ENCODE data around the gene EML1.

Gene EML1

GRCh38 chr14:99909513-99910064 lies 116.4 kb downstream of the EML1 start:
- no peak for DNase-seq

DNA sequence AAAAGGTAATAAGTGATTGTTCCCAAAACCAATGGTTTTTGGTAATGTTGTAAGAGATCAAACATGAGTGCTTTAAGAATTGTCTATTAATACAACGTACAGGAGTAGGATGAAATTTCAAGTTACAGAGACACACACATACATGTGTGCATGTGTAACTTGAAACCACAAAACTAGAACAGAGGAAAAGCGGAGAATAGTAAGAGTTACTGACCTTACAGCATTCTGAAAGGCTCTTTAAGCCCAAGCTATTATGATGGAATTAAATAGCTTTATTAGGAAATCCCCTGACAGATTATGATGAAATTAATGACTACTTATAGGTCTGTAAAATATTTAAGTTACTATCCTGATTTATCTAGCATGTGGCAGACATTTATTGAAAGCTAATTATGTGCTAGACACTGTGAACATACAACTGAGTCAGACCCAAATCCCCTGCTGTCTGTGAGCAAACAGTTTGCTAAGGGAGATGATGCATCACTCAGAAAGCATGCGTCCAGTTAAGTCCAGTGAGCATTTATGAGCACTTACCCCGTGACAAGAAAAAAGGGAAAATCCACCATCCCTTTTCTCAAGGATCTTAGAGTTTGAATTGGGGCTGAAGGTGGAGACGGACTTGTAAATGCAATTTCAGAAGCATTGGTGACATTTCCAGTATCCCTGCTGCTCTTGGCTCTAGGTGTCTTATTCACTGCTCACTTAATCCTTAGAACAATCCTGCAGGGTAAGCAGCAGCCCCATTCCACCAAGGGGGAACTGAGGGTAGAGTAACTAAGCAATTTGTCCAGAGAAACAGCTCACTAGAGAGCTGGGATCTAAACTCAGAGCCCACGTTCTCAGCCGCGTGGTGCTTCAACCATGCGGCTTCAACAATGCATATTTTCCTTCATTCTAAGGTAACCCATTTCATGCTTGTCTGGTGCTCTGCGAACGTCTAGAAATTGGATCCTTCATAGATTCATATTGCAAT lies 117.4 kb downstream of the EML1 start:
- no peak for DNase-seq

- DNase-seq = no peak
Measured at GRCh38 chr14:99915305-99916090, 122.3 kb downstream of the EML1 start.

- DNase-seq = no peak
Measured at GRCh38 chr14:99916091-99916383, 122.8 kb downstream of the EML1 start.

- no peak for DNase-seq
Measured at GRCh38 chr14:99918781-99919180, 125.6 kb downstream of the EML1 start.

DNA sequence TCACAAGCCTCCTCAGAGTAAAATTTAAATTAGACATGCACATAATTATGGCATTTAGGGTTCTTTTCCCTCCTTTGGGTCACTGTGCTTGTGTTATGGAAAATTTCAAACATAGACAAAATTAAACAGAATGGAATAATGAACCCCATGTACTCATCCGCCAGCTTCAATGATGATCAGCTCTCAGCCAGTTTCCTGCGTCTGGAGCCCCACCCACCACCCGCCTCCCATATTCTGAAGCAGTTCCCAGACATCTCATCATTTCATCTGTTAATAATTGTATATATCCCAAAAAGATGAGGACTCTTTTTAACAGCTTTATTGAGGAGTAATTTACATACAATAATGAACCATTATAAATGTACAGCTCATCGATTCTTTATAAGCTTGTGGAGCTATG lies 128.2 kb downstream of the EML1 start:
- DNase-seq = no peak

- DNase-seq = no peak
Measured at GRCh38 chr14:99924379-99924778, 131.2 kb downstream of the EML1 start.

DNA sequence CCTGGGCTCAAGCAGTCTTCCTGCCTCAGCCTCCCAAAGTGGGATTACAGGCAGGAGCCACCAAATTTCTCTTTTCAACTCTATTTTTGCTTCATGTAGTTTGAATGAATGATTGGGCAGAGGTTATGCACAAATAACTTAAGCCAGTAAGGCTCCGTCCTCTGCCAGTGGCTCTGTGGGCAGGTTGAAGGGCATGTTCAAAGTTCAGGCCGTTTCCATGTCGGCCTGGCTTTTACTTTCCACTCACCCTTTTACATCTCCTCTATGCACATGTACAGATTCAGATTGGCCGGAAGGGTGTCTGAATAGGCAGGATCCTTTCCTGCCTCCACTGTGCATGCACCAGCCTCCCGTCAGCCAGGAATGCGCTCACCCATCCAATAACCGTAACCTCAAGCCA lies 132.3 kb downstream of the EML1 start:
- no peak for DNase-seq

DNA sequence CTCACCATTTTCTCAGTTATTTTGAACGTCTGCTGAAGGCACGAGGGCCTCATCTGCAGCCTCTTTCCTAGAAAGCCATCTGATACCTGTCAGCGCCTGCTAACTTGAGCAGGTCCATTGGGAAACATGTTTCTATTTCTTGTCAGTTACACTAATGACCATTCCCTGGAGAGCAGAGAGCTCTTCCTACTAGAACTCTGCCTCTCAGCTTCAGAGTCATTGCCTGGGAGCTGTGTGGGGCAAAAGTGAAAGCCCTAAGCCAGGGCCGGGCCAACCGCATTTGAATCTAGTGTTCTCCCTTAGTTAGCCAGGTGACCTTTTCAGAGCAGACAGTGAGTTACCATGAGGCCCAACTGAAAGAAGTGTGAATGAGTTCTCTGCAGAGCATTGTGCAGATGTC lies 135.8 kb downstream of the EML1 start:
- no peak for DNase-seq

DNA sequence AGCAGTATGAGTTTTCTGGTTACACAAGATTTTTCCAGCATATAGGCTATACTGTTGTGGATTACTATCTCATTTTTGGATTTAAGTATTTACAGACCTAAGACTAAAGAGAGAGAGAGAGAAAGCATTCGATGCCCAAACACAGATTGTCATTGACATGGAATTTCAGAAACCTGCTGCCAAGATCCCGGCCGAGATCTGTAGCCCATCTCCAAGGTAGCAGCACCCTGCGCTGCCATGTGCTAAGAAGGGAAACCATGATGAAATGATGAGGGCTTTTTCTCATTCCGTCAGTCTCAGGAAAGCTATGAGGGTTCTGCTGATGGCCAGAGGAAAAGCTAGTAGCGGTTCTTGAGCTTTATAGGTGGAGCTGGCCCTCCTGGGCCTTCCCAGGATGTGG lies 136.4 kb downstream of the EML1 start:
- no peak for DNase-seq

DNA sequence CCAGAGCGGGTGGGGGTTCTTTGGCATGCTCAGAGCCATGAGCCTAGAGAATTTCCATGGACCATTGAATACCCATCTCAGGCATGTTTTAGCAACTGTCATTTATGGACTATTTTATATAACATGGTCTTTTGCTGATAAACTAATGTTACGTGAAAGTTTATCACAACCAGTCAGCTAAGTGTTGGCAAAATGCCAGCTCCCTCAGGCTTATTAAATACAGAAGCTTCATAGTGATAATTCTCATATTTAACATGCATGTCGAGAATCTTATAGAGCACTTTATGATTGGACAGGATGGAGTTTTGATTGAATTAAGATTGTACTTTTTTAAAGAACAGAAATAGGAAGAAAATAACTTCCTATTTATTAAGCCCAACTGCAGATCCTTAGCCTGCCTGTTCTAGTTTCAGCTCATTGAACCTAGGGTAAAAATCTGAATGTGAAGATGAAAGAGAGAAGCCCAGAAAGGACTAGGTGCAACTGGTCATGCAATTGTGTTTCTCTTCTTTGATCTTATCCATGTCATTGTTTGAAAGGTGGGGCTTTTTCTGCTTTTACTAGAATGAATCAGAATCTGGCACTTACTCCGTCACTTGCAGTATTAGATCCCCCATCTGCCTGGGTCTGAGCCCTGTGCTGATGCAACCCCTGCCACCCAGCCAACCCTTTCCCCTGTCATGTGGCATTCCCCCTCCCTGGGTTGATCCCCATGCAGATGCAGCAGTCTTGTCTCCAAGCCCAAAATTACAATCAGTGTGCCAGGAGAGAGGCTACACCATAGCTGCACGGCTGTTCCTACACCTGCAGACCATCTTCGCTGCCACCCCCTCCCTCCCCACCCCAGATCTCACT lies 137.4 kb downstream of the EML1 start:
- no peak for DNase-seq

GRCh38 chr14:99931308-99931707 lies 138.1 kb downstream of the EML1 start:
- no peak for DNase-seq

DNA sequence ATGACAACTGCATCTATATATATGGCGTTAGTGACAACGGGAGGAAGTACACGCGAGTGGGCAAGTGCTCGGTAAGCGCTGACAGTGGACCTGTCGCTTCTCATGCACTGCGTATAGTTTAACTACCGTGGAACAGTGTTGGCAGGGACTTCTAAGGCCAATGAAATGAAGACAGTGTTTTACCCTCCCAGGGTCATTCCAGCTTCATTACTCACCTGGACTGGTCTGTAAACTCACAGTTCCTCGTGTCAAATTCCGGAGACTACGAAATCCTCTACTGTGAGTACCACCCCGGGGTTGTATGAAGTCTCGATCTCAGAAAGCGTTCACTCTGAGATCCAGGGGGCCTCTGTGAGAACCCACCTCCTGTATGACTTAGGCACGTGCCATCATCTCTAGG lies 142.8 kb downstream of the EML1 start:
- DNase-seq = no peak

GRCh38 chr14:99936738-99937474 lies 143.7 kb downstream of the EML1 start:
- DNase-seq = no peak

DNA sequence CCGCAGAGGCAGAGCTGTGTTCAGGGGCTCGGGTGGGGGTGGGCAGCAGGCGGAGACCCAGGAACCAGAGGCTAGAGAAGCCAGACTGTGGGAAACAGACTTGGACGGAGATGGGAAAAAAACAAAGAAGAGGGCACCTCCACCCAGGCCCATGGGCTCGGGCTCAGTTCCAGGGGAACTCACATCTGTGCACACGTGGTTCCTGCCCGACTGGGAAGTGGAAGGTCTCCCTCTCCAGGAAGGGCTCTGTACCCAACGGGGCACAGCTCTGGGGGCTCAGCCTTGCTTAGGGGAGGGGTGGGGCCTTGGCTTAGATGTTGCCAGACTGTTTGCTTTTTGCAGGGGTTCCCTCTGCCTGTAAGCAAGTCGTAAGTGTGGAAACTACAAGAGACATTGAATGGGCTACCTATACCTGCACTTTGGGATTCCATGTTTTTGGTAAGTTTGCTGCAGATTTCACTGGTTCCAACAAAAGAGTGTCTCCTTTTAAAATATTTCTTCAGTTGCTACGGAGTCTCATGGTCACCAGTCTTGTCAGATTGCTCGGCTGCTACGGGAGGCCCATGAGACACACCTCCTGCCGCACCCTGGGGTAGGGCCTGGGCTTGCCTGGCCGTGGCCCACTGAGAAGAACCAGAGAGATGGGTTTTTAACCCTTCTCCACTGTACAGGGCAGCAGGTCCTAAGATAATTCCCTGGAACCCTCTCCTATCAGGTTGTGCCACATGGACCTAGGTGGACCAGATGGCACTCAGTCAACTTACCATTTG lies 144.4 kb downstream of the EML1 start:
- DNase-seq = no peak

- no peak for DNase-seq
Measured at GRCh38 chr14:99938376-99938775, 145.2 kb downstream of the EML1 start.

GRCh38 chr14:99938896-99939295 lies 145.7 kb downstream of the EML1 start:
- no peak for DNase-seq

- no peak for DNase-seq
Measured at GRCh38 chr14:99939421-99939820, 146.2 kb downstream of the EML1 start.

DNA sequence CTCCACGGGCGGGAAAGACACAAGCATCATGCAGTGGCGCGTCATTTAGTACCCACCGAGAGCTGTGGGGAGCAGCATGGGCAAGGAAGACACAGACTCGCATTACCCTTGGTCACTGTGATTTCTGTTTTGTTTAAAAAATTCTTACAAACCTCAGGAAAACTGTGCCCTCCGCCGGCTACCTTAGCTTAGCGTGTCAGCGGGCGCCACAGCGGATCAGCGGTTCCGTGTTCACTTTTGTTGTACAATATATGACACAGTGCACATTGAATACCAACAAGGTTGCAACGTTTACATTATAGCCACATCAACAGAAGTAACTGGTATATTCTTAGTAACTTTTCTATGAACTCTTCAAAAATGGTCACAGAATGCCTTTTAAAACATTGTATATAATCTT lies 146.9 kb downstream of the EML1 start:
- no peak for DNase-seq

- no peak for DNase-seq
Measured at GRCh38 chr14:99941211-99941610, 148.0 kb downstream of the EML1 start.

GRCh38 chr14:99943620-99944019 lies 150.4 kb downstream of the EML1 start:
- no peak for DNase-seq
